ENCODE results near the gene GPR108. TPM values are rescaled to one million over a fixed set of nuclear protein-coding genes. Genes with fewer than 3 reads are reported as not detected.

GPR108 gene
- total and polyA plus RNA-seq, 2 of the 8 experiments (the other 6 are each of a cell fraction or from before 2014, with no cell fraction given) = 34.9 to 46.0 TPM

DNA sequence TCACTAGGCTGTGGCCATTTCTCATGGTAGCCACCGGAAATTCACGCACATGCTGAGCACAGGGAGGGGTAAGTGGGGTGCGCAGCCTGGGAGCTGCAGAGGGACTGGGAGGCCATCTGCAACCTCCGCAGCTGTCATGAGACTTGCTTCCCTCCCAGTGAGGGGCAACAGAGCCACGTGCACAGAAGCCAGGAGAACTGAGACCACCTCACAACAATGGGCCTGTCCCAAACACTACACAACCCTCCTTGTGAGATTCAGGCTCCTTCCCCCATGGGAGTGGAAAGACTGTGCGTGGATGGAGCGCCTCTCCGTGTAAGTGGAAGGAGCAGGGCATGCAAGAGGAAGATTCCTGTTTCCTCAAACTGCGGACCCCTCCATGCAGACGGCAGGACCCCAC lies 25.8 kb downstream of the GPR108 start (continued):
- TF ChIP-seq SP2 (IDR thresholded peaks at IDR 0.05; ENCODE audit: low read length) = no peak
- no peak for TF ChIP-seq FOSL1 (IDR thresholded peaks at IDR 0.05; ENCODE audit: insufficient read depth, low read depth, low read length)
- TF ChIP-seq YY1 (IDR thresholded peaks at IDR 0.05; ENCODE audit: low read depth, low read length) = no peak
- no peak for TF ChIP-seq ATF3 (IDR thresholded peaks at IDR 0.05; ENCODE audit: insufficient read depth, low read depth, low read length)
- no peak for TF ChIP-seq ZNF274 (IDR thresholded peaks at IDR 0.05; ENCODE audit: borderline replicate concordance, extremely low read depth, low read length)
- TF ChIP-seq RXRA (IDR thresholded peaks at IDR 0.05; ENCODE audit: insufficient read depth, low read depth, low read length) = no peak
- no peak for TF ChIP-seq SIN3A (conservative IDR thresholded peaks at IDR 0.05 in 1 of 2, IDR thresholded peaks at IDR 0.05 in 1 of 2; ENCODE audit: low read depth in 1 of 2, low read length in 2 of 2)
